MM.1S (cell line): Measurements from ENCODE around the gene LHPP.

Experiments used
- DNase-seq: peaks from one replicate; pipeline ENCODE4 v3.0.0-alpha.2; 2015
- H2AFZ ChIP-seq: fragments of 300-600 bp; sonication (generic); 2 replicates; pipeline ENCODE4 v1.6.0; 2016; ENCODE audit warnings: antibody characterized with exemption, low read length
- H3F3A ChIP-seq: fragments of 300-600 bp; sonication (generic); 2 replicates; pipeline ENCODE4 v1.6.1; 2016; ENCODE audit warnings: mild to moderate bottlenecking, antibody characterized with exemption, low read length, moderate library complexity, mixed read lengths; ENCODE audit not compliant: insufficient read depth
- H3K27ac ChIP-seq: fragments of 300-600 bp; sonication (generic); 2 replicates; pipeline ENCODE4 v1.5.1; 2016; ENCODE audit warnings: mild to moderate bottlenecking, low read length
- H3K27me3 ChIP-seq: fragments of 300-600 bp; sonication (generic); replicated peaks from 2 replicates; pipeline ENCODE4 v1.6.0; 2016; ENCODE audit warnings: low read length; ENCODE audit not compliant: insufficient read depth
- H3K36me3 ChIP-seq: fragments of 300-600 bp; sonication (generic); replicated peaks from 2 replicates; pipeline ENCODE4 v1.6.1; 2016; ENCODE audit warnings: mild to moderate bottlenecking, low read length, mixed read lengths; ENCODE audit not compliant: insufficient read depth
- H3K4me1 ChIP-seq: fragments of 300-600 bp; sonication (generic); 2 replicates; pipeline ENCODE4 v1.6.1; 2016; ENCODE audit warnings: low read length, mixed read lengths
- H3K4me2 ChIP-seq: fragments of 300-600 bp; sonication (generic); 2 replicates; pipeline ENCODE4 v1.6.0; 2016; ENCODE audit warnings: low read depth, low read length
- H3K4me3 ChIP-seq: fragments of 300-600 bp; sonication (generic); 2 replicates; pipeline ENCODE4 v1.5.1; 2016; ENCODE audit warnings: low read length, mixed read lengths
- H3K79me2 ChIP-seq: fragments of 300-600 bp; sonication (generic); 2 replicates; pipeline ENCODE4 v1.6.1; 2016; ENCODE audit warnings: mixed run types, low read length, mixed read lengths
- H3K9ac ChIP-seq: fragments of 300-600 bp; sonication (generic); 2 replicates; pipeline ENCODE4 v1.6.1; 2016; ENCODE audit warnings: low read length, mixed read lengths
- H3K9me2 ChIP-seq: fragments of 300-600 bp; sonication (generic); replicated peaks from 2 replicates; pipeline ENCODE4 v1.6.1; 2016; ENCODE audit warnings: mild to moderate bottlenecking, low read length, mixed read lengths; ENCODE audit not compliant: insufficient read depth
- H3K9me3 ChIP-seq: fragments of 300-600 bp; sonication (generic); replicated peaks from 2 replicates; pipeline ENCODE4 v1.6.1; 2016; ENCODE audit warnings: mild to moderate bottlenecking, low read length, mixed read lengths; ENCODE audit not compliant: insufficient read depth
- H4K20me1 ChIP-seq: fragments of 300-600 bp; sonication (generic); 2 replicates; pipeline ENCODE4 v1.6.1; 2016; ENCODE audit warnings: mild to moderate bottlenecking, low read length, moderate library complexity, mixed read lengths; ENCODE audit not compliant: insufficient read depth
- EZH2 ChIP-seq: fragments of 300-600 bp; sonication (generic); optimal IDR thresholded peaks from 2 replicates; pipeline ENCODE3; 2017; ENCODE audit warnings: low read depth, mild to moderate bottlenecking, antibody characterized with exemption, low read length, mixed read lengths
- EZH2phosphoT487 ChIP-seq: fragments of 300-600 bp; sonication (generic); IDR thresholded peaks from 2 replicates; pipeline ENCODE4 v1.6.1; 2018; ENCODE audit warnings: antibody characterized with exemption, low read length
- TF ChIP-seq, protein P1 (sequence below): fragments of 300-600 bp; sonication (generic); IDR thresholded peaks from 2 replicates; pipeline ENCODE4 v1.5.1; 2016; ENCODE audit warnings: antibody characterized with exemption, low read length, mixed read lengths

LHPP gene

DNA sequence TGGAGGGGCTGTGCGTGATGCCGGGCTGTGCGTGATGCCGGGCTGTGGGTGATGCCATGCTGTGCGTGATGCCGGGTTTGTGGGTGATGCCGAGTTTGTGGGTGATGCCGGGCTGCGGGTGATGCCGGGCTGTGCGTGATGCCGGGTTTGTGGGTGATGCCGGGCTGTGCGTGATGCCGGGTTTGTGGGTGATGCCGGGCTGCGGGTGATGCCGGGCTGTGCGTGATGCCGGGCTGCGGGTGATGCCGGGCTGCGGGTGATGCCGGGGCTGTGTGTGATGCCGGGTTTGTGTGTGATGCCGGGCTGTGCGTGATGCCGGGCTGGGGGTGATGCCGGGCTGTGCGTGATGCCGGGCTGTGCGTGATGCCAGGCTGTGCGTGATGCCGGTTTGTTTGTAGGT lies 153.6 kb downstream of the LHPP start:
- Histone ChIP-seq H3K27ac (no peak overlapping the region), H4K20me1 (no peaks in the 10 kb centered on the region), H3K4me3 (no peak overlapping the region), H3K4me1 (no peaks in the 10 kb centered on the region), H3K79me2 (no peaks in the 10 kb centered on the region), H3K4me2 (no peak overlapping the region), H3K9ac (no peak overlapping the region), H3K27me3 (no peaks in the 10 kb centered on the region), H3F3A (no peaks in the 10 kb centered on the region), H3K9me2 (no peaks in the 10 kb centered on the region), H2AFZ (no peak overlapping the region), H3K9me3 (no peaks in the 10 kb centered on the region), H3K36me3 (no peaks in the 10 kb centered on the region)
- TF ChIP-seq, protein P1, sequence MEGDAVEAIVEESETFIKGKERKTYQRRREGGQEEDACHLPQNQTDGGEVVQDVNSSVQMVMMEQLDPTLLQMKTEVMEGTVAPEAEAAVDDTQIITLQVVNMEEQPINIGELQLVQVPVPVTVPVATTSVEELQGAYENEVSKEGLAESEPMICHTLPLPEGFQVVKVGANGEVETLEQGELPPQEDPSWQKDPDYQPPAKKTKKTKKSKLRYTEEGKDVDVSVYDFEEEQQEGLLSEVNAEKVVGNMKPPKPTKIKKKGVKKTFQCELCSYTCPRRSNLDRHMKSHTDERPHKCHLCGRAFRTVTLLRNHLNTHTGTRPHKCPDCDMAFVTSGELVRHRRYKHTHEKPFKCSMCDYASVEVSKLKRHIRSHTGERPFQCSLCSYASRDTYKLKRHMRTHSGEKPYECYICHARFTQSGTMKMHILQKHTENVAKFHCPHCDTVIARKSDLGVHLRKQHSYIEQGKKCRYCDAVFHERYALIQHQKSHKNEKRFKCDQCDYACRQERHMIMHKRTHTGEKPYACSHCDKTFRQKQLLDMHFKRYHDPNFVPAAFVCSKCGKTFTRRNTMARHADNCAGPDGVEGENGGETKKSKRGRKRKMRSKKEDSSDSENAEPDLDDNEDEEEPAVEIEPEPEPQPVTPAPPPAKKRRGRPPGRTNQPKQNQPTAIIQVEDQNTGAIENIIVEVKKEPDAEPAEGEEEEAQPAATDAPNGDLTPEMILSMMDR = no peak
- TF ChIP-seq EZH2phosphoT487 = no peak
- TF ChIP-seq EZH2 = no peak
- no peak for DNase-seq

DNA sequence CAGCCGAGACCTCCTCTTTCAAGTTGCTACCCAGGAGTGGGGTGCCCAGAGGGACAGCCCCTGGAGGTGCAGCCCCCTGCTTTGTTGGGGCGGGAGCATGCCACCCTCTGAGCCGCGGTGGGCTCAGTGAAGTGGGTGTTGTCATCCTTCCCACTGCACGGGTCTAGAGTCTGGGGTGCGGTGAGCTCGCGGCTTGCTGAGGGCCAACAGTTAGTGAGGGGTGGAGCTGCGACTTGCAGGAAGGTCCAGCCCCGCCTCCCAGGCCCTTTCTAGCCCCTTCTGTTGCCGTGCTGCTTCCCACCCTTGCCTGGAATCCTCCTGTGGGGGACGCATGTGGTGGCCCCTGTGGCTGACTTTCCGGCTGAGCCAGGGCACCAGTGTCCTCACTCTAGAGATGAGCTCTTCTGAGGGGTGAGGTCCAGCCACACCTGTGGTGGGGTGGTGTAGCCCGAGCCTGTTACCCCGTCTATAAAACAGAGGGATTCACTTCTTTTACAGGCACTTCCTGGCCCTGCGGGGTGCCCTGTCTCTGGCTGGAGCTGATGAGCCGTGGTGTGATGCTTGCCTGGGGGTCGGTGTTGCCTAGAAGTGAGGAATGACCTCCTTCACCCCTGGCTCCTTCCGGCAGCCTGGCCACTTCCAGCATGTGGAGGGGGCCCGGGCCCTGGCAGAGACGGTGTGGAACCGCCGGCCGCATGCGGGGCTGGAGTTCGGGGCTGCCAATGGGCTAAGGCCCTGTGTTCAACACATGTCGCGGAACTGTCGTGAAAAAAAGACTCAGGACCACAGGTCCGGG lies 154.6 kb downstream of the LHPP start:
- no peaks in the 10 kb centered on the region for H3K79me2 ChIP-seq
- no peak overlapping the region for H2AFZ ChIP-seq
- H3F3A ChIP-seq = no peaks in the 10 kb centered on the region
- no peak overlapping the region for H3K4me3 ChIP-seq
- no peaks in the 10 kb centered on the region for H3K36me3 ChIP-seq
- DNase-seq = no peak
- H3K9me3 ChIP-seq = no peaks in the 10 kb centered on the region
- H4K20me1 ChIP-seq = no peaks in the 10 kb centered on the region
- no peaks in the 10 kb centered on the region for H3K9me2 ChIP-seq
- no peak overlapping the region for H3K4me2 ChIP-seq
- H3K27me3 ChIP-seq = no peaks in the 10 kb centered on the region
- no peak for TF ChIP-seq EZH2phosphoT487
- no peak overlapping the region for H3K27ac ChIP-seq
- no peak overlapping the region for H3K9ac ChIP-seq
- H3K4me1 ChIP-seq = no peaks in the 10 kb centered on the region

GRCh38 chr10:124616836-124617130 lies 155.2 kb downstream of the LHPP start:
- Histone ChIP-seq H3K27me3 (no peaks in the 10 kb centered on the region), H3F3A (no peaks in the 10 kb centered on the region), H3K4me3 (no peak overlapping the region), H3K27ac (no peak overlapping the region), H2AFZ (no peak overlapping the region), H3K9me2 (no peaks in the 10 kb centered on the region), H3K36me3 (no peaks in the 10 kb centered on the region), H3K79me2 (no peaks in the 10 kb centered on the region), H4K20me1 (no peaks in the 10 kb centered on the region), H3K9me3 (no peaks in the 10 kb centered on the region), H3K9ac (no peak overlapping the region), H3K4me1 (no peaks in the 10 kb centered on the region), H3K4me2 (no peak overlapping the region)
- no peak for DNase-seq
- TF ChIP-seq, protein P1 = no peak
- TF ChIP-seq EZH2phosphoT487 (no peak), EZH2 (no peak)

- H3K4me3 ChIP-seq = no peak overlapping the region
- DNase-seq = no peak
- no peak overlapping the region for H3K9ac ChIP-seq
- no peaks in the 10 kb centered on the region for H3K4me1 ChIP-seq
- no peak overlapping the region for H3K4me2 ChIP-seq
- no peak overlapping the region for H3K27ac ChIP-seq
- H3K36me3 ChIP-seq = no peaks in the 10 kb centered on the region
- peaks cover under 1% of the 10 kb centered on the region; the same call in 1 of the 2 replicates for H3K79me2 ChIP-seq
- H2AFZ ChIP-seq = no peak overlapping the region
- H3K27me3 ChIP-seq = no peaks in the 10 kb centered on the region
- H3K9me2 ChIP-seq = no peaks in the 10 kb centered on the region
- no peaks in the 10 kb centered on the region for H4K20me1 ChIP-seq
- H3K9me3 ChIP-seq = no peaks in the 10 kb centered on the region
- TF ChIP-seq, protein P1 = no peak
- TF ChIP-seq EZH2 = no peak
- TF ChIP-seq EZH2phosphoT487 = no peak
- H3F3A ChIP-seq = no peaks in the 10 kb centered on the region
Observed at GRCh38 chr10:124618470-124619073, 156.9 kb downstream of the LHPP start.
